HepG2 (cell line): ENCODE data around the gene FGF3. TPM values are rescaled to one million over a fixed set of nuclear protein-coding genes. Genes with fewer than 3 reads are reported as not detected.
A peak's percentile ranks its signal among the peaks of the same experiment; 100 is the strongest.

ENCODE experiments used
- ATAC-seq: fragments of 200-7000 bp; cut with Tn5 transposase; 3 replicates; pipeline ENCODE4 v1.9.1; 2020; ENCODE audit warnings: mild to moderate bottlenecking, moderate library complexity
- BruUV-seq: library from RNA; stranded (reverse); fragments of 400-500 nt; replicated peaks from 2 replicates; lab custom pipeline; 2021; lab: Mats Ljungman, UMichigan
- CTCF ChIA-PET: fragments of 300-600 bp; formaldehyde crosslinking; extraction: SDS; loops from one replicate; lab custom pipeline; 2021; ENCODE audit warnings: low total read pairs, inconsistent platforms, low intra/inter-chr PET ratio; lab: Yijun Ruan, JAX
- POLR2A ChIA-PET: fragments of 350-600 bp; sonication (Branson Sonifier 250); formaldehyde crosslinking; loops from one replicate; lab custom pipeline; 2020; ENCODE audit warnings: antibody characterized with exemption, inconsistent platforms; lab: Yijun Ruan, JAX
- DNase-seq: peaks from one replicate; pipeline ENCODE4 v3.0.0-alpha.2; 2015; ENCODE audit warnings: low spot score
- FAIRE-seq: peaks from 3 replicates; lab custom pipeline; 2011; peaks lifted over from hg19 to GRCh38; lab: Jason Lieb, UNC
- H2AFZ ChIP-seq: one replicate; pipeline ENCODE4 v1.6.1; 2011; ENCODE audit warnings: low read length, inconsistent platforms
- H3K27ac ChIP-seq: fragments of 300-600 bp; 3 replicates; pipeline ENCODE4 v1.8.0; 2011; ENCODE audit warnings: mixed run types, mild to moderate bottlenecking, mixed read lengths, low read length, inconsistent platforms; ENCODE audit not compliant: insufficient read depth; ENCODE audit errors: extremely low read length
- H3K27me3 ChIP-seq, 2 experiments: fragments of 200-600 bp in 1 of 2; 2 replicates in 1 of 2; 3 replicates in 1 of 2; pipeline versions ENCODE4 v1.6.0 to v1.8.0; 2011; ENCODE audit warnings: low read length in 2 of 2, mild to moderate bottlenecking in 2 of 2, moderate library complexity in 2 of 2, inconsistent platforms in 1 of 2; ENCODE audit not compliant: insufficient read depth in 2 of 2, control insufficient read depth in 1 of 2
- H3K36me3 ChIP-seq, 2 experiments: fragments of 200-600 bp in 1 of 2; replicated peaks in 1 of 2; 2 replicates in 1 of 2; 3 replicates in 1 of 2; pipeline versions ENCODE4 v1.5.1 to v1.8.0; 2011; ENCODE audit warnings: low read length in 2 of 2, inconsistent platforms in 1 of 2; ENCODE audit not compliant: insufficient read depth in 2 of 2, control insufficient read depth in 1 of 2
- H3K4me1 ChIP-seq: 2 replicates; pipeline ENCODE4 v1.5.1; 2012; ENCODE audit warnings: low read length, inconsistent platforms; ENCODE audit not compliant: insufficient read depth
- H3K4me2 ChIP-seq: 2 replicates; pipeline ENCODE4 v1.6.0; 2011; ENCODE audit warnings: low read depth, low read length, inconsistent platforms
- H3K4me3 ChIP-seq, 3 experiments: fragments of 200-600 bp in 1 of 3; sonication (generic), shearing (Covaris generic) in 1 of 3; replicated peaks in 1 of 3; 2 replicates each; pipeline ENCODE4 v1.5.1; 2011 to 2016; ENCODE audit warnings: low read length in 3 of 3, inconsistent platforms in 2 of 3, low read depth in 2 of 3, mild to moderate bottlenecking in 2 of 3, control low read depth in 1 of 3, mixed read lengths in 1 of 3; ENCODE audit not compliant: insufficient read depth in 1 of 3
- H3K79me2 ChIP-seq: one replicate; pipeline ENCODE4 v1.6.1; 2011; ENCODE audit warnings: low read length, inconsistent platforms; ENCODE audit not compliant: insufficient read depth
- H3K9ac ChIP-seq: 2 replicates; pipeline ENCODE4 v1.6.0; 2011; ENCODE audit warnings: mild to moderate bottlenecking, low read depth, low read length, inconsistent platforms; ENCODE audit not compliant: insufficient read depth
- H3K9me3 ChIP-seq: 2 replicates; pipeline ENCODE4 v1.5.1; 2012; ENCODE audit warnings: mild to moderate bottlenecking, low read length
- H4K20me1 ChIP-seq: 2 replicates; pipeline ENCODE4 v1.6.0; 2011; ENCODE audit warnings: inconsistent platforms, mild to moderate bottlenecking, low read length, moderate library complexity; ENCODE audit not compliant: insufficient read depth
- EZH2 ChIP-seq: conservative IDR thresholded peaks from 2 replicates; pipeline ENCODE4 v1.6.1; 2012; ENCODE audit warnings: mild to moderate bottlenecking, low read depth, low read length, moderate library complexity
- GABPA ChIP-seq, 2 experiments: IDR thresholded peaks; 2 replicates each; pipeline ENCODE4 v1.6.1; 2011 to 2016; ENCODE audit warnings: low read depth in 2 of 2, low read length in 1 of 2, missing biosample characterization in 1 of 2, missing genetic modification characterization in 1 of 2
- GTF3A ChIP-seq: sonication (generic); formaldehyde crosslinking; conservative IDR thresholded peaks from 2 replicates; pipeline ENCODE4 v1.4.0; 2020; ENCODE audit warnings: mild to moderate bottlenecking, missing genetic modification reagents
- NCOA2 ChIP-seq: sonication (generic); formaldehyde crosslinking; IDR thresholded peaks from 2 replicates; pipeline ENCODE4 v1.8.0; 2022; ENCODE audit warnings: inconsistent platforms
- SRSF4 ChIP-seq: fragments of 200-400 bp; formaldehyde crosslinking; IDR thresholded peaks from one replicate; pipeline ENCODE4 v1.6.1; 2018; ENCODE audit warnings: mild to moderate bottlenecking, low read depth, low read length, moderate library complexity; ENCODE audit not compliant: poor library complexity, severe bottlenecking
- SYNCRIP ChIP-seq: fragments of 200-400 bp; formaldehyde crosslinking; IDR thresholded peaks from 2 replicates; pipeline ENCODE4 v1.6.1; 2018; ENCODE audit warnings: mild to moderate bottlenecking, low read depth, low read length; ENCODE audit not compliant: insufficient read depth
- XRCC5 ChIP-seq: fragments of 200-400 bp; formaldehyde crosslinking; optimal IDR thresholded peaks from 2 replicates; pipeline ENCODE3; 2017; ENCODE audit warnings: mild to moderate bottlenecking, low read length
- ZBTB21 ChIP-seq: sonication (generic); formaldehyde crosslinking; IDR thresholded peaks from 2 replicates; pipeline ENCODE4 v1.4.0; 2020; ENCODE audit warnings: missing genetic modification reagents
- ZNF431 ChIP-seq: sonication (generic); formaldehyde crosslinking; IDR thresholded peaks from 2 replicates; pipeline ENCODE4 v1.9.0; 2022; ENCODE audit warnings: missing genetic modification reagents, low read depth, mild to moderate bottlenecking, borderline replicate concordance
- ZSCAN29 ChIP-seq: sonication (generic); formaldehyde crosslinking; conservative IDR thresholded peaks from 2 replicates; pipeline ENCODE4 v1.4.0; 2020; ENCODE audit warnings: mild to moderate bottlenecking, missing genetic modification reagents
- WGBS: methylation state at CpG from one replicate; pipeline ENCODE4 v1.1.6; 2017; ENCODE audit warnings: low lambda C conversion rate; 5-methylcytosine and 5-hydroxymethylcytosine counted together
- in situ Hi-C: cut with HindIII; loops from 2 replicates; pipeline ENCODE4 v1.10.0; 2017; ENCODE audit warnings: low pct_unique_long_range_greater_than_20kb; ENCODE audit not compliant: extremely low pct_ligation_motif_present
- intact Hi-C: fragments of 100-400 bp; cut with micrococcal nuclease; formaldehyde crosslinking; loops from one replicate; pipeline ENCODE4 v1.10.0; 2022; ENCODE audit not compliant: unreplicated experiment
- polyA plus RNA-seq, 8 experiments: library from polyadenylated mRNA; depleted of rRNA in 3 of 8; stranded (reverse) in 7 of 8; unstranded in 1 of 8; fragments of >200 nt; fragmentation: Illumina TruSeq in 4 of 8; extraction: Trizol in 4 of 8; gene quantifications; 2 replicates each; pipeline versions ENCODE4 v1.2.1 to v1.2.3, GENCODE V29; 2011 to 2016; ENCODE audit warnings: low read depth in 4 of 8, missing spikeins in 1 of 8, mixed read lengths in 1 of 8; ENCODE audit not compliant: insufficient read depth in 1 of 8
- total RNA-seq, 5 experiments: library from RNA; depleted of rRNA; stranded (reverse); fragments of >200 nt; fragmentation: Illumina TruSeq; extraction: Trizol; gene quantifications; 2 replicates each; pipeline ENCODE4 v1.2.3, GENCODE V29; 2016; ENCODE audit warnings: low read depth in 1 of 5
- TF ChIP-seq, protein P1 (sequence below): sonication (generic); formaldehyde crosslinking; IDR thresholded peaks from 2 replicates; pipeline ENCODE4 v1.4.0; 2020; ENCODE audit warnings: missing genetic modification reagents, low read depth, mild to moderate bottlenecking, borderline replicate concordance
- TF ChIP-seq, protein P2 (sequence below): sonication (generic); formaldehyde crosslinking; IDR thresholded peaks from 2 replicates; pipeline ENCODE4 v1.9.0; 2021; ENCODE audit warnings: missing genetic modification reagents, borderline replicate concordance

The FGF3 gene
- total and polyA plus RNA-seq, 2 of the 13 experiments (the other 11 are each of a cell fraction or from before 2014, with no cell fraction given): not detected

- CTCF ChIA-PET: no interaction called here
- no peak overlapping the region for H3K27ac ChIP-seq
Observed at GRCh38 chr11:69774354-69775162, 44.7 kb downstream of the FGF3 start.

DNA sequence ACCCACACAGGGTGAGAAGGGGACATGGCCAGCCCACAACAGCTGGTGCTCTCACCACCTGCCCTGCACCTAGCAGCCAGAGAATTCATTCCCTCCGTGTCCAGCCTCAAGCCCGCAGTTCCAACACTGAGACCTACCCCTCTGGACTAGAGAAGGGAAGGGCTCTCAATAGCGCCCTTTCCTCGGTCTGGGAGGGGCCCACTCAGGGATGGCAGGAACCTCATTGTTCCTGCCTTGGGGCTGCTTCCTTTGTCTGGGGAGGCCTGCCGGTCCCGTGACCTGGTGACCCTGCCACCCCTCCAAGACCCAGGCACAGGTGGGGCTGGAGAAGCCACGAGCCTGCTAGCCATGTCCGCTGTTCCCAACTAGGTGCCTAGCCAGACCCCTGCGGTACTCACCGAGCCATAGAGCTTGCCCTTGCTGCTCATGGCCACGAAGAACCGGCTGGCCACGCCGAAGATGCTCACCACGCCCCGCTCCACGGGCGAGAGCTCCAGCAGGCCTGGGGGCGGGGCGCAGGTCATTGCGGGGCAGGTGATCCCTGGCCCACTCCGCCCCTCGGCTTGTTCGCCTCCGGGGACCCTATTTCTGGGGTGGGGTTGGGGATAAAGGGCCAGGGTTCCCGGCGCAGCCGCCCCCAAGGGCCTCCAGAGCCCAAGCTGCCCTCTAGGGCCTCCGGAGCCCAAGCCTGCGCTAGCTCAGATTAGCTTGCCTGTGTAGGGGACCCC is 45.4 kb downstream of the FGF3 start:
- Histone ChIP-seq H3K4me2 (no peak overlapping the region), H2AFZ (no peak overlapping the region), H3K79me2 (no peaks in the 10 kb centered on the region), H3K4me1 (no peaks in the 10 kb centered on the region), H4K20me1 (0 out of 2 replicates have a peak, but pooled peaks cover 2% of the 10 kb centered on the region), H3K36me3 (no peaks in the 10 kb centered on the region), H3K27ac (no peak overlapping the region), H3K27me3 (peaks cover 7 to 58% of the 10 kb centered on the region in 2 experiments), H3K9me3 (no peaks in the 10 kb centered on the region), H3K9ac (no peak overlapping the region), H3K4me3 (no peak overlapping the region)
- no peak for TF ChIP-seq SRSF4
- TF ChIP-seq, protein P1, sequence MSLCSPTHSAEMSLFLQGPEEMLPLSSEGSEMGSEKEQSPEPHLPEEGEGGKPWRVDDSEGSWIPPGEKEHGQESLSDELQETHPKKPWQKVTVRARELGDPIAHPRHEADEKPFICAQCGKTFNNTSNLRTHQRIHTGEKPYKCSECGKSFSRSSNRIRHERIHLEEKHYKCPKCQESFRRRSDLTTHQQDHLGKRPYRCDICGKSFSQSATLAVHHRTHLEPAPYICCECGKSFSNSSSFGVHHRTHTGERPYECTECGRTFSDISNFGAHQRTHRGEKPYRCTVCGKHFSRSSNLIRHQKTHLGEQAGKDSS (CRISPR knock-in tag): no peak
- no peak for TF ChIP-seq SYNCRIP
- TF ChIP-seq EZH2: peak; percentile 40; the same call in 1 of the 2 replicates
- TF ChIP-seq, protein P2, sequence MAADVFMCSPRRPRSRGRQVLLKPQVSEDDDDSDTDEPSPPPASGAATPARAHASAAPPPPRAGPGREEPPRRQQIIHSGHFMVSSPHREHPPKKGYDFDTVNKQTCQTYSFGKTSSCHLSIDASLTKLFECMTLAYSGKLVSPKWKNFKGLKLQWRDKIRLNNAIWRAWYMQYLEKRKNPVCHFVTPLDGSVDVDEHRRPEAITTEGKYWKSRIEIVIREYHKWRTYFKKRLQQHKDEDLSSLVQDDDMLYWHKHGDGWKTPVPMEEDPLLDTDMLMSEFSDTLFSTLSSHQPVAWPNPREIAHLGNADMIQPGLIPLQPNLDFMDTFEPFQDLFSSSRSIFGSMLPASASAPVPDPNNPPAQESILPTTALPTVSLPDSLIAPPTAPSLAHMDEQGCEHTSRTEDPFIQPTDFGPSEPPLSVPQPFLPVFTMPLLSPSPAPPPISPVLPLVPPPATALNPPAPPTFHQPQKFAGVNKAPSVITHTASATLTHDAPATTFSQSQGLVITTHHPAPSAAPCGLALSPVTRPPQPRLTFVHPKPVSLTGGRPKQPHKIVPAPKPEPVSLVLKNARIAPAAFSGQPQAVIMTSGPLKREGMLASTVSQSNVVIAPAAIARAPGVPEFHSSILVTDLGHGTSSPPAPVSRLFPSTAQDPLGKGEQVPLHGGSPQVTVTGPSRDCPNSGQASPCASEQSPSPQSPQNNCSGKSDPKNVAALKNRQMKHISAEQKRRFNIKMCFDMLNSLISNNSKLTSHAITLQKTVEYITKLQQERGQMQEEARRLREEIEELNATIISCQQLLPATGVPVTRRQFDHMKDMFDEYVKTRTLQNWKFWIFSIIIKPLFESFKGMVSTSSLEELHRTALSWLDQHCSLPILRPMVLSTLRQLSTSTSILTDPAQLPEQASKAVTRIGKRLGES (CRISPR knock-in tag): no peak
- no peak for TF ChIP-seq ZNF431 (CRISPR knock-in tag)
- no peak for TF ChIP-seq NCOA2
- TF ChIP-seq GTF3A (CRISPR knock-in tag): no peak
- no peak for TF ChIP-seq XRCC5
- ATAC-seq (no peak), FAIRE-seq (no peak), DNase-seq (no peak)
- ChIA-PET CTCF (no interaction called here), POLR2A (no interaction called here)
- in situ Hi-C loops: no loop called here
- no TSS peak for BruUV-seq
- intact Hi-C loops: no loop called here
- WGBS: 20% methylated on average over 7 of the region's 30 CpGs

More at GRCh38 chr11:69774354-69775162, 44.7 kb downstream of the FGF3 start:
- Histone ChIP-seq H3K27me3 (peaks cover 7 to 55% of the 10 kb centered on the region in 2 experiments), H3K9me3 (no peaks in the 10 kb centered on the region), H3K79me2 (no peaks in the 10 kb centered on the region), H2AFZ (no peak overlapping the region), H3K4me2 (no peak overlapping the region), H3K9ac (no peak overlapping the region), H4K20me1 (0 out of 2 replicates have a peak, but pooled peaks cover 2% of the 10 kb centered on the region), H3K4me1 (no peaks in the 10 kb centered on the region), H3K36me3 (no peaks in the 10 kb centered on the region), H3K4me3 (no peak overlapping the region)
- intact Hi-C loops: no loop called here
- in situ Hi-C loops: no loop called here
- DNase-seq: no peak
- no peak for FAIRE-seq
- TF ChIP-seq GABPA (IDR thresholded peaks at IDR 0.05; ENCODE audit: low read depth, low read length): no peak
- no peak for TF ChIP-seq GABPA (CRISPR knock-in tag; IDR thresholded peaks at IDR 0.05; ENCODE audit: low read depth)
- no peak for TF ChIP-seq ZSCAN29 (CRISPR knock-in tag)
- TF ChIP-seq ZBTB21 (CRISPR knock-in tag): no peak
- POLR2A ChIA-PET: no interaction called here
- 17% methylated on average over 17 of the region's 107 CpGs for WGBS
- no TSS peak for BruUV-seq
- ATAC-seq: peak; percentile 27; the same call in 1 of the 3 replicates
